HUES64 (cell line): ENCODE data around the gene RAB43. TPM values are rescaled to one million over a fixed set of nuclear protein-coding genes. Genes with fewer than 3 reads are reported as not detected.
"Not testable (repeated sequence)": the region's sequence is repeated elsewhere in the genome, so short reads cannot be mapped to it uniquely, and the experiment has no call there.

Experiments
- H3K27ac ChIP-seq: 2 replicates; pipeline ENCODE4 v1.7.0; 2013; ENCODE audit warnings: low read depth, low read length, inconsistent platforms
- H3K27me3 ChIP-seq: 2 replicates; pipeline ENCODE4 v1.6.1; 2013; ENCODE audit warnings: mild to moderate bottlenecking, low read length; ENCODE audit not compliant: insufficient read depth
- H3K36me3 ChIP-seq: 2 replicates; pipeline ENCODE4 v1.6.1; 2013; ENCODE audit warnings: mild to moderate bottlenecking, low read length; ENCODE audit not compliant: insufficient read depth
- H3K4me1 ChIP-seq: 2 replicates; pipeline ENCODE4 v1.6.1; 2013; ENCODE audit warnings: mild to moderate bottlenecking, low read length, moderate library complexity; ENCODE audit not compliant: insufficient read depth
- H3K4me3 ChIP-seq: 2 replicates; pipeline ENCODE4 v1.5.1; 2013; ENCODE audit warnings: mild to moderate bottlenecking, low read length, moderate library complexity
- H3K9ac ChIP-seq: 2 replicates; pipeline ENCODE4 v1.6.1; 2013; ENCODE audit warnings: mild to moderate bottlenecking, low read depth, low read length
- H3K9me3 ChIP-seq: 2 replicates; pipeline ENCODE4 v1.6.1; 2013; ENCODE audit warnings: low read depth, low read length; ENCODE audit not compliant: insufficient read depth
- WGBS: fragments of 150-250, 120-280 bp; methylation state at CpG from one replicate; pipeline ENCODE4 v1.1.7; 2013; ENCODE audit warnings: missing lambda C conversion rate; 5-methylcytosine and 5-hydroxymethylcytosine counted together
- polyA plus RNA-seq, 2 experiments: library from polyadenylated mRNA; stranded (reverse); fragments of 50-300 nt; gene quantifications; one replicate each; pipeline ENCODE4 v1.2.3, GENCODE V29; 2013

Gene RAB43
- polyA plus RNA-seq (2013, experiment 1 of 2) = 9.4 TPM
- 8.9 TPM for polyA plus RNA-seq (2013, experiment 2 of 2)

DNA sequence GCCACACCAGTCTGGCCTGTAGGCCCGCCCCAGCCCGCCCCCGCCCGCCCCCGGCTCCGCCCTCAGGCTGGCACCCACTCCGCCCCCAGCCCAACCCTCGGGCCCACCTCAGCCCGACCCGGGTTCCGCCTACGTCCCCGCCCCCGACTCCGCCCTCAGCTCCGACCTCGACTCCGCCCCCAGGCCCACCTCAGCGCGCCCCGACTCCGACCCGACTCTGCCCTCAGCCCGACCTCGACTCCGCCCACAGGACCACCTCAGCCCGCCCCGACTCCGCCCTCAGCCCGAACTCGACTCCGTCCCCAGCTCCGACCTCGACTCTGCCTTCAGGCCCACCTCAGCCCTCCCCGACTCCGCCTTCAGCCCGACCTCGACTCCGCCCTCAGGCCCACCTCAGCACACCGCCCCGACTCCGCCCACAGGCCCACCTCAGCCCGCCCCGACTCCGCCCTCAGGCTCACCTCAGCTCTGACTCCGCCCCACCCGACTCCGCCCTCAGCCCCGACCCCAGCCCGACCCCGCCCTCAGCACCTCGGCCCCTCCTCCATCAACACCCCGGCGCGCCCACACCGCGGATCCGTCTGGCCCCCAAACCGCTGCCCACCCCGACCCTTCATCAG is at the start of gene RAB43:
Gene RAB43, minus strand, starts transcription at position 13 of the 620 bp plus-strand sequence. CDS start 315 bp downstream, outside the sequence.
- Histone ChIP-seq H3K9me3 (no peaks in the 10 kb centered on the region), H3K9ac (peak within 1 kb of the TSS; percentile 63), H3K27ac (peak within 1 kb of the TSS; percentile 77; the same call in 1 of the 2 replicates), H3K27me3 (no peaks in the 10 kb centered on the region), H3K4me3 (peak within 1 kb of the TSS; percentile 89), H3K36me3 (peaks cover 8% of the 10 kb centered on the region), H3K4me1 (peaks cover 26% of the 10 kb centered on the region)
- 0% methylated on average over 56 of the region's 60 CpGs for WGBS

DNA sequence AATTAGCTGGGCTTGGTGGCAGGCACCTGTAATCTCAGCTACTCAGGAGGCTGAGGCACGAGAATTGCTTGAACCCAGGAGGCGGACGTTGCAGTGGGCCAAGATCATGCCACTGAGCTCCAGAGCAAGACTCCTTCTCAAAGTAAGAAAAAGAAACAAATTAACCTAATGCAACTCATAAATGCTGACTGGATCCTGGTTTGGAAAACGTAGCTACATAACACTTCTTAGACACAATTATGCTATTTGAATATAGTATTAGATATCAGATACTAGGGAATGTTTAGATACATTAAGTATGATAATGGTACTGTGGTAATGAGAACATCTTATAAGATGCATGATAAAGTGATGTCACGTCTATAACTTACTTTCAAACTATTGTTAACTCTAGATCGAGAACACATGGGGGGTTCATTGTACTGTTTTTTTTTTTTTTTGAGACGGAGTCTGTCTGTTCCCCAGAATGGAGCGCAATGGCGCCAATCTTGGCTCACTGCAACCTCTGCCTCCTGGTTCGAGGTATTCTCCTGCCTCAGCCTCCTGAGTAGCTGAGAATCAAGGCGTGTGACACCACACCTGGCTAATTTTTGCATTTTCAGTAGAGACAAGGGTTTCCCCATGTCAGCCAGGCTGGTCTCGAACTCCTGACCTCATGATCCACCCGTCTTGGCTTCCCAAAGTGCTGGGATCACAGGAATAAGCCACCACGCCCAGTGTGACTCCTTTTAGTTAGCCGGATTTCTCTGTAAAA is 45.2 kb upstream of the RAB43 start:
- peaks cover 59% of the 10 kb centered on the region for H3K36me3 ChIP-seq

GRCh38 chr3:129165594-129165993 is 44.0 kb upstream of the RAB43 start:
- not testable (repeated sequence) for H3K4me3 ChIP-seq, H3K9ac ChIP-seq, H3K27me3 ChIP-seq, H3K9me3 ChIP-seq, H3K4me1 ChIP-seq, H3K27ac ChIP-seq
- WGBS = 98% methylated on average over 8 of the region's 8 CpGs
- peaks cover 47% of the 10 kb centered on the region for H3K36me3 ChIP-seq

More for the DNA sequence above, 45.2 kb upstream of the RAB43 start:
- WGBS = 98% methylated on average over 14 of the region's 15 CpGs
- Histone ChIP-seq H3K4me3 (no peak overlapping the region), H3K27me3 (no peaks in the 10 kb centered on the region), H3K4me1 (peaks cover 6% of the 10 kb centered on the region; the same call in 1 of the 2 replicates), H3K9ac (no peak overlapping the region), H3K9me3 (no peaks in the 10 kb centered on the region), H3K27ac (no peak overlapping the region)

GRCh38 chr3:129164500-129164899 is 42.9 kb upstream of the RAB43 start:
- no peak overlapping the region for H3K9ac ChIP-seq
- H3K27ac ChIP-seq = no peak overlapping the region
- H3K9me3 ChIP-seq = no peaks in the 10 kb centered on the region
- 93% methylated on average over 7 of the region's 7 CpGs for WGBS
- no peak overlapping the region for H3K4me3 ChIP-seq
- H3K27me3 ChIP-seq = no peaks in the 10 kb centered on the region
- peaks cover 36% of the 10 kb centered on the region for H3K36me3 ChIP-seq
- peaks cover 8% of the 10 kb centered on the region; the same call in 1 of the 2 replicates for H3K4me1 ChIP-seq

- Histone ChIP-seq H3K27ac (no peak overlapping the region), H3K9me3 (no peaks in the 10 kb centered on the region), H3K36me3 (peaks cover 36% of the 10 kb centered on the region), H3K4me3 (peak overlapping the region; percentile 94), H3K27me3 (no peaks in the 10 kb centered on the region), H3K9ac (no peak overlapping the region), H3K4me1 (peaks cover 9% of the 10 kb centered on the region; the same call in 1 of the 2 replicates)
- WGBS = 85% methylated on average over 5 of the region's 5 CpGs
These were observed 41.4 kb upstream of the RAB43 start for GRCh38 chr3:129162729-129163579.

DNA sequence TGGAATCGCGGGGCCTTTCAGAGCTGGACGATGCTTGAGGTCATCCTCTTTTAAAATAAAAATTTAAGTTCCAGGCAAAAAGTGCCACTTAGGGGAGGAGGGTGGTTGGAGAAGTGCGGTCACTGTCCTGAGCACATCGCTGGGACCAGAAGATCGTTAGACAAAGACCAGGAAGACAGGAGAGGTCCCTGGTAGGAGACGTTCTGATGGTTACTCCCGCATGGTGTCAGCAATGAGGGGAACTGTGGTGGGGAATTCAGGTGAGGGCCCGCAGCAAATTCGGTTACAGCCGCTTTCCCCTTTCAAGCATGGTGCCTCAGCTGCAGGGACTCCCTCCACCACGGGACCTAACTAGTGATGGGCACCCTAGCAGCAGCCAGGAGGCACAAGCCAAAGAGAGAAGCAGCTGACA is 40.3 kb upstream of the RAB43 start:
- Histone ChIP-seq H3K4me3 (peak overlapping the region; percentile 94), H3K9me3 (no peaks in the 10 kb centered on the region), H3K4me1 (peaks cover 9% of the 10 kb centered on the region; the same call in 1 of the 2 replicates), H3K27ac (peak overlapping the region; percentile 100), H3K36me3 (peaks cover 35% of the 10 kb centered on the region), H3K27me3 (no peaks in the 10 kb centered on the region), H3K9ac (peak overlapping the region; percentile 98)
- 7% methylated on average over 12 of the region's 12 CpGs for WGBS

DNA sequence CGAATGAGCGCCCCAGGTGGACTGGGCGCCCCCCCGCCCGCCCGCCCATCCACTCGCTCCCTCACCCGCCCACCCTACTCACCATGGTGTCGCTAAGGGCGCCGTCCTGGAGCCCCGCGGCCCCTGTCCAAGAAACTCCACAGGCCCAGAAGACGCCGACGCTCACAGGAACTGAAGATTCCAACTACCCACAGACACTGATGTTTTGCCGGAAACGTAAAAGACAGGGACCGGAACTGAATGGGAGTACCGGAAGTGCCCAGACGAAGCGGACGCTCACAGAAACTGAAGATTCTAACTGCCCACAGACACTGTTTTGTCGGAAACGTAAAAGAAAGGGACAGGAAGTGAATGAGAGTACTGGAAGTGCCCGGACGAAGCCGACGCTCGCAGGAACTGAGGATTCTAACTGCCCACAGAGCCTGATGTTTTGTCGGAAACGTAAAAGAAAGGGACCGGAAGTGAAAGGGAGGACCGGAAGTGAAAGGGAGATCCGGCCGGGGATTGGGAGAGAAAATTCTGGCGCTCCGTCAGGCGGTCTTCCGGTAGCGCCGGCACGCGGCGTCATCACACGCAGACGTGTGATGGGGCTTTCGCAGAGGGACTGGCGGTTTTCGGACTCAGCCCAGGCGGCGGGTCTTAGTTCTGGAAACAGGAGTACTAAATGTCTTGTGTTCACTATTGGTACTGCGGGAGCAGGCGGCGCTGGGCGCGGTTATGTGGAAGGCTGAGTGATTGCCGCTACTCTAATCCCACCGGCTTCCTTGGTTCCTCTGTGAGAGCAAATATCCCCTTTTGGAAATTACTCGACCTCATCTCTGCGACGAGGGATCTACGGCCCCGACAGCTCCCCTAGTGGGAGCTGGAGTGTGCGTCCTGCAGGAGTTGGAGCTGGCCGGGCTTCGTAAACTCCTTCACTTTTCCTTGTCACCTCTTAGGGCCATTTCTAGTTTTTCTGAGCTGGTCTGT is 39.6 kb upstream of the RAB43 start, which contains the start of gene ISY1:
Gene ISY1, minus strand, starts transcription at position 173 of the 969 bp plus-strand sequence. Its CDS starts 88 bp downstream, at position 85.
- peaks cover 9% of the 10 kb centered on the region; the same call in 1 of the 2 replicates for H3K4me1 ChIP-seq
- H3K36me3 ChIP-seq = peaks cover 35% of the 10 kb centered on the region
- under 1% methylated on average over 60 of the region's 67 CpGs for WGBS
- H3K9me3 ChIP-seq = no peaks in the 10 kb centered on the region
- H3K9ac ChIP-seq = peak within 1 kb of the TSS; percentile 98
- no peaks in the 10 kb centered on the region for H3K27me3 ChIP-seq
- peak within 1 kb of the TSS; percentile 94 for H3K4me3 ChIP-seq
- peak within 1 kb of the TSS; percentile 100 for H3K27ac ChIP-seq

DNA sequence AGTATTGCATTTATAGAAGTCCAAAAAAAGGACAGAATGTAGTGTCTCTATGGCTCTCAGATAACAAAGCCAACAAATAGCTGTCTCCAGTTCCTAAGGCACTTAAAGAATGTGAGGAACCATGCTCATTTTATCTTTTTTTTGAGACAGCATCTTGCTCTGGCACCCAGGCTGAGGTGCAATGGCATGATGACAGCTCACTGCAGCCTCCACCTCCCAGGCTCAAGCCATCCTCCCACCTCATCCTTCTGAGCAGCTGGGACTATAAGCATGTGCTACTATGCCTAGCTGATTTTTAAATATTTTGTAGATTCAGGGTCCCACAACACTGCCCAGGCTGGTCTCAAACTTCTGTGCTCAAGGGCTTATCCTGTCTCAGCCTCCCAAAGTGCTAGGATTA is 23.2 kb upstream of the RAB43 start:
- H3K27me3 ChIP-seq = no peaks in the 10 kb centered on the region
- no peaks in the 10 kb centered on the region for H3K4me1 ChIP-seq
- peaks cover 36% of the 10 kb centered on the region for H3K36me3 ChIP-seq
- H3K9ac ChIP-seq = no peak overlapping the region
- H3K27ac ChIP-seq = no peak overlapping the region
- no peaks in the 10 kb centered on the region for H3K9me3 ChIP-seq
- H3K4me3 ChIP-seq = no peak overlapping the region

- H3K36me3 ChIP-seq = peaks cover 42% of the 10 kb centered on the region
- not testable (repeated sequence) for H3K4me1 ChIP-seq, H3K9ac ChIP-seq, H3K4me3 ChIP-seq, H3K27ac ChIP-seq, H3K9me3 ChIP-seq, H3K27me3 ChIP-seq
- 95% methylated on average over 4 of the region's 5 CpGs for WGBS
These were observed 19.4 kb upstream of the RAB43 start for GRCh38 chr3:129141011-129141410.

GRCh38 chr3:129139911-129140310 is 18.3 kb upstream of the RAB43 start:
- peaks cover 35% of the 10 kb centered on the region for H3K36me3 ChIP-seq
- H3K9me3 ChIP-seq = no peaks in the 10 kb centered on the region
- WGBS = 86% methylated on average over 1 of the region's 1 CpG
- no peaks in the 10 kb centered on the region for H3K27me3 ChIP-seq
- H3K4me3 ChIP-seq = no peak overlapping the region
- H3K27ac ChIP-seq = no peak overlapping the region
- H3K9ac ChIP-seq = no peak overlapping the region
- no peaks in the 10 kb centered on the region for H3K4me1 ChIP-seq
